OCI-LY1 (cell line): Measurements from ENCODE around the gene PALB2.

Experiments
- EZH2 ChIP-seq: fragments of 200-600 bp; sonication (generic), shearing (Covaris generic); IDR thresholded peaks from 2 replicates; pipeline ENCODE4 v1.8.0; 2017; ENCODE audit warnings: borderline replicate concordance, mixed run types, mild to moderate bottlenecking, antibody characterized with exemption, low read length, moderate library complexity, mixed read lengths
- TF ChIP-seq, protein P1 (sequence below): fragments of 200-600 bp; sonication (generic), shearing (Covaris generic); IDR thresholded peaks from 2 replicates; pipeline ENCODE4 v1.5.1; 2017; ENCODE audit warnings: mild to moderate bottlenecking, antibody characterized with exemption, low read length, moderate library complexity, mixed read lengths

DNA sequence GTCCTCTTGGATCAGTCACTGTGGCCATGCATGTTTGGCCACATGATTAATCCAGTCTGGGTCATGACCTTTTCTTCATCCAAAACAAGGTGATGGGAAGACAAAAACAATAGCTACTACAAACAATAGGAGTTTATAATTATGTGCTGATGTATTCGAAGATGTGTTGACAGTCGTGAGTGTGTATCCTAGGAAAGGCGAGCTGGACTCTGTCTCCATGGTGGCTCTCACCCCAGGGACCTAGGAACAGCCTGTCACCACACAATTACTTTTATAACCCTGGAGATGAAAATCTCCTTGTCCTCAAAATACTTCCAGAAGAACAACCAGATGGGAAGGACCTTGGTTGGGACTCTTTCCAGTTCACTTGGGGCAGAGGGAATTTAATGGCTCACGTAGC, 27.8 kb upstream of the PALB2 start:
- TF ChIP-seq, protein P1, sequence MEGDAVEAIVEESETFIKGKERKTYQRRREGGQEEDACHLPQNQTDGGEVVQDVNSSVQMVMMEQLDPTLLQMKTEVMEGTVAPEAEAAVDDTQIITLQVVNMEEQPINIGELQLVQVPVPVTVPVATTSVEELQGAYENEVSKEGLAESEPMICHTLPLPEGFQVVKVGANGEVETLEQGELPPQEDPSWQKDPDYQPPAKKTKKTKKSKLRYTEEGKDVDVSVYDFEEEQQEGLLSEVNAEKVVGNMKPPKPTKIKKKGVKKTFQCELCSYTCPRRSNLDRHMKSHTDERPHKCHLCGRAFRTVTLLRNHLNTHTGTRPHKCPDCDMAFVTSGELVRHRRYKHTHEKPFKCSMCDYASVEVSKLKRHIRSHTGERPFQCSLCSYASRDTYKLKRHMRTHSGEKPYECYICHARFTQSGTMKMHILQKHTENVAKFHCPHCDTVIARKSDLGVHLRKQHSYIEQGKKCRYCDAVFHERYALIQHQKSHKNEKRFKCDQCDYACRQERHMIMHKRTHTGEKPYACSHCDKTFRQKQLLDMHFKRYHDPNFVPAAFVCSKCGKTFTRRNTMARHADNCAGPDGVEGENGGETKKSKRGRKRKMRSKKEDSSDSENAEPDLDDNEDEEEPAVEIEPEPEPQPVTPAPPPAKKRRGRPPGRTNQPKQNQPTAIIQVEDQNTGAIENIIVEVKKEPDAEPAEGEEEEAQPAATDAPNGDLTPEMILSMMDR, result no peak
- TF ChIP-seq EZH2, result no peak
